CD4-positive, alpha-beta T cell treated with Interleukin-17A for 4 hours (primary cell): ENCODE data around the gene CPNE5.
A peak's percentile ranks its signal among the peaks of the same experiment; 100 is the strongest.
"Not testable (repeated sequence)": the region's sequence is repeated elsewhere in the genome, so short reads cannot be mapped to it uniquely, and the experiment has no call there.

Source experiments
- DNase-seq: peaks from one replicate; pipeline ENCODE4 v3.0.0-alpha.2; 2020; ENCODE audit warnings: mixed read lengths

The CPNE5 gene

DNA sequence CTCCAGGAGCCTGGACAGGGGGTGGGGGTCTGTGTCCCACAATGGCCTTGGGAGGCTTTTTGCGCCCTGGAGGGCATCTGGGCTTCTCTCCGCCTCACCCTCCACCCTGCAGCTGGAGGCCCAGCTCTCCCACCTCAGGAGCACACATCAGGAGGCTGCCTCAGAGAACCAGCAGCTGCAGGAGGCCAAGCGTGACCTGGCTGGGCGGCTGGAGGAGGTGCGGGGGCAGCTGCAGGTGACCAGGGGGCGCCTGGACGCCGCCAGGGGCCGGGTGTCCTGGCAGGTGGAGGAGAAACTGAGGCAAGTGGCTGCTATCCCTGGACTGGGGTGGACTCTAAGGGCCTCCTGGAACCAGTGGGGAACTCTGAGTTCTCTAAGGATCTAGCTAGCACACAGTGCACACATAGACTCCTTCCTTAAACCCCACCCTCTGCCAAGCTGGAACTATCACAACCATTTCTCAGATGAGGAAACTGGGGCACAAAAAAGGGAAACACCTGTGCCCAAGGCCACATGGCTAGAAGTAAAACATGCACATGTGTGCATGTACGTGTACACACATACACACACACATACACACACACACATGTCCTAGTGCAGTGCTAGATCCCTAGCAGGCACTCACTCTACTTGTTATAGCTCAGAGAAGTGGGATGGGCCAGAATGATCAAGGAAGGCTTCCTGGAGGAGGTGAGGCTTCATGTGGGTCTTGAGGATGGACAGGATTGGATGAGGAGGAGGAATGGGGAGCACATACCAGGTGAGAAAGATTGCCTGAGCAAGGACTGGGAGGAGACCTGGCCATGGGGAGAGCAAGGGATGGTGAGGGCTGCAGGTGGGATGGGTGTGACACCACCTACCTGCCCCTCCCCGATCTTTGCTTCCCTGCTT is 118.7 kb downstream of the CPNE5 start:
- no peak for DNase-seq

DNA sequence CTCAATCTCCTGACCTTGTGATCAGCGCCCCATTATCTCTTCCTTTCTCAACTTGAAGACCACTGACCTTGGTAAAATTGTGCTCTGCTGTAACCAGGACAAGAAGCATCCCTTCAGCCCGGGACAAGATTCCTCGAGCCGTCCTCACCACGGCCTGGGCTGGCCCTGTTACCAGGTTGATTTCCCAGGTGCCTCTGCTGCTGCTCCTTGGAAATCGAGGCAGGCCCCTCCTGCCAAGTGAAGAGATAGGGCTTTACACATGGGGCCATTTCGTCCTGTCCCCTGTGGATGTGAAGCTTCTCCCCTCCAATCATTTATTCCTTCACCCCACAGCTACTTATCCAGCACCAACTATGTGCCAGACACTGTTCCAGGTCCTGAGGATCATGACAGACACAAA is 120.1 kb downstream of the CPNE5 start:
- no peak for DNase-seq

DNA sequence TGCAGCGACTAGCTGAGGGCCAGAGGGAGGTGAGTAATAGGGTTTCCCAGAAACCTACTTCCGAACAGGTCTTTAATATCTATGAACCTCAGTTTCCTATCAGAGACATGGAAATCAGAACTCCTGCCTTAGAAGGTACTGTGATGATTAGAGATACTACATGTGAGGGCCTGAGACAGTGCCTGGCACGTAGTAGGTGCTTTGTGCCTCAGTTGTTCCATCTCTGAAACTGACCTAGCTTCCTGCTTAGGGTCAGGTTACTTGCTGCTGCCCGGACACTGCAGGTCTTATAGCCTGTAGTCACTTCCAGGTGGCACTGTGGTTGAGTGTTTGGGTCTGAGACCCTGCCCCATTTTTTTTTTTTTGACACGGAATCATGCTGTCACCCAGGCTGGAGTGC is 120.7 kb downstream of the CPNE5 start:
- no peak for DNase-seq

DNA sequence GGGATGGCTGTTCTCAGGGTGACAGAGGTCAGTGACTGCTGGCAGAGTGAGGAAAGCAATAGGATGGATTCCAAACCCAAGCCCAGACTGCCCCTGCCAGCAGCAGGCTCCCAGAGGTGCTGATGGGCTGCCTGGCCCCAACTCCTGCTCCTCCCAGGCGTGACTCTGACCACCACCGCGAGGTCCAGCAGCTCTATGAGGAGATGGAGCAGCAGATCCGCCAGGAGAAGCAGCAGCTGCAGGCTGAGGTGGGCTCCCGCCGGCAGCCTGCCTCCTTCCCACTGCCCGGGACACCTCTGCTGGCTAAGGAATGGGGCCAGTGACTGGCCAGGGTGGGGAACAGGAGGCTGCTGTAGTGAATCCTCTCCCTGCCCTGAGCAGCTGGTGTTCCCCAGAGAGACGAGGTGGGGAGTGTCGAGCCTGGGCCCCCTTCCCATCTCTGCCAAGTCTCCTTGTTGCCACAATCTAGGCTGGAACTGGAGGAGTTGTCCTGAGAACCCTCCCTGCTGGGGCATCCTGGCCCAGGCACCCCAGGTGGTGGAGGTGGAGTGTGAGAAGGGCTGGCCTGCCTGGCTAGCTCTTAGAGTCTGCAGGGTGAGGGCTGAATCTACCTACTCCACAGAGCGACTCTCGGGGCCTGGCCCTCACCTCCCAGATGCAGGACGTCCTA is 121.2 kb downstream of the CPNE5 start:
- DNase-seq: no peak

DNA sequence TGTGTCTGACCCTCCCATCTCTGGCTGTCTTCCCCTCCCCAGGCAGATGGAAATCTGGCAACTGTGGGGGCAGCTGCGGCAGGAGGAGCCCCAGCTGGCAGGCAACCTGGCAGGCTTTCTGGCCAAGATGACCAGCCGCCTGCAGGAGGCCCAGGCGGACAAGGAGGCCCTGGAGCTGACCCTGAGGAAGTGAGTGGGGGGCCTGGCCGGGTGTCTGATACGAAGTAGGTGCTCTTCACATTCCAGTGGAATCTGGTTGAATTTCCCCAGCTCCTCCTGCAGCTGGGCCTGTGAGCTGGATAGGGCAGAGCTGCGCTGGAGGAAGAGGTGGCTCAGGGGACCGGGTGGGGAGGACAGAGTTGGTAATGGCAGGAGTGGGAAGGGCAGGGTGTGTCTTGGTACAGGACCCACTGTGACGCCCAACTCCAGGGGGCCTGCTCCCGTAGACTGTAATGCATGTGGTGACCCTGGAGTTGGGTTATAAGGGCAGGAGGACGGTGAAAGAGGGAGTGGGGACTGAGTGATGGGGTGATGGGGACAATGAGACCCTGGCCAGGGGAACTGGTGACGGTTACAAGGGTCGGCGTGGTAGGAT is 121.9 kb downstream of the CPNE5 start:
- DNase-seq: no peak

DNA sequence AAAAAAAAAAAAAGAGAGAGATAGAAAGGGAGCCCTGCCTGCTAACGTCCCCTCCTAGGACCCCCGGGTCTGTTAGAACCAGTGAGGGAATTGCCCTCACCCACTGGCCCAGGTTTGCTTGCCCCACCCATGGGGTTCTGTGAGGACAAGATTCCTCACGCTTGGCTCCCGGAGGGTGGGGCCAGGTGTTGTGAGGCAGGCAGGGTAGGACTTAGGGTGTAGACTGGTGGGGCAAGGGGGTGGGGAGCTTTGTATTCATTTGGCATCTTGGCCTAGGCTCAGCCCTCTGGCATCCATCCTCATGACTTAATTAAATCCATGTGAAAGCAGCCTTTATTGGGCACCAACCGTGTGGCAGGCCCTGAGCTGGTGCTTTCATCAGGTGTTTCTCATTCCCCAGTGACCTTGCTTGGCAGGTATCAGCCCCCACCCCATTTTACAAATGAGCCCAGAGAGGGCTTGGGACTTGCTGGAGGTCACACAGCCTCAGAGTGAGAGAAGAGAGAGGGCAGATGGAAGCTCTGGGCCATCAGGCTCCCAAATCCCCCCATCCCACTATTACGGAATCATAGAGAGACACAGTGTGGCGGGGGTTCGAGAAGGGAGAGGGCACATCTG is 122.7 kb downstream of the CPNE5 start:
- no peak for DNase-seq

DNA sequence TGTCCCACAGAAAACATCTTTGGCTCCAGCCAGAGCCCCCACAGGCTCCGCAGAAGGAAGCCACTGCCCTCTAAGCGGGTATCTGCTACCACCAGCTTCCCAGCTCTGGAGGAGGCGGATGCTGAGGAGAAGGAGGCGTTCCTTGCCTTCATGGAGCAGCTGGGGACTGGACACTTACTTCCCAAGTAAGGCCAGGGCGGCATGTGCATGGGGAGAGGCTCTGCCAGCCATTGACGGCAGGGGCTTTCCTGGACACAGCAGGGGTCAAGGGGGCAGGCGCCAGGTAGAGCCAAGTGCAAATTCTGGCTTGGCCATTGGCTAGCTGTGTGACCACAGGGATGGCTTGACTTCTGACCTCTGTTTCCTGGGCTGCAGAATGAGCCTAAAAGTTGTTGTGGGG is 123.8 kb downstream of the CPNE5 start:
- DNase-seq: no peak

DNA sequence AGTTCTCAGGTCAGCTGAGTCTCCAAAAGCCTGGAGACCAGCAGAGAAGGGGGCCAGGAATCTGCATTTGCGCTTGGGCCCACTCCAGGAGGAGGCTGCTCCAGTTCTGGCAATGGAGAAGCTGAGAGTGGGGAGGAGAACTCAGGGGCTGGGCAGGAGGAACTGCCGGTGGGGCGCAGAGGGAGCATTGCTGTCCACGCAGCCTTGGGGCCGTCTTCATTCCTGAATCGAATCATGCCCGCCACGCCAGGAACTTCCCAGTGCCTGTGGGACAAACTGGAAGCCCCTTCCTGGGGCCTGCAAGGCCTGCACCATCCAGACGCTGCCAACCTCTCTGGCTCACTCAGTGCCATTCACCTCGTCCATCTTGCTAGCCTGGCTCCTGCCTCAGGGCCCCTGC is 124.7 kb downstream of the CPNE5 start:
- DNase-seq: no peak

DNA sequence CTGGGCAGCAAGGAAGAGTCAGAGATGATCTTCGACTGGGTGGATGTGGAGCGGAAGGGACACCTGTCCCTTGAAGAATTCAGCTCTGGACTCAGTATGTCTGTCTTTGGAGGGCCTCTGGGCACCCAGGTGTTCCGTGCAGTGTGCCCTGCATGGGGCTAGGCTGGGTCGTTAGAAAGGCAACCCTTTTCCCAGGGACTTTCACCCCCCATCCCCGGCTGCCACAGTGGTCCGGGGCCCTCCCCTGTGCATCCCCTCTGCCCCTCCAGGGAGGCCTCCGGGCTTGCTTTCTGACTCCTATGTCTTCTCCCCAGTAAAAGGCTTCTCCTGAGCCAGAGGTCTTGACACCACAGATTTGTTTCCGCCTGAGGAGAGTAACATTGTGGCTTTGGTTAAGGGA is 125.4 kb downstream of the CPNE5 start:
- DNase-seq: no peak

DNA sequence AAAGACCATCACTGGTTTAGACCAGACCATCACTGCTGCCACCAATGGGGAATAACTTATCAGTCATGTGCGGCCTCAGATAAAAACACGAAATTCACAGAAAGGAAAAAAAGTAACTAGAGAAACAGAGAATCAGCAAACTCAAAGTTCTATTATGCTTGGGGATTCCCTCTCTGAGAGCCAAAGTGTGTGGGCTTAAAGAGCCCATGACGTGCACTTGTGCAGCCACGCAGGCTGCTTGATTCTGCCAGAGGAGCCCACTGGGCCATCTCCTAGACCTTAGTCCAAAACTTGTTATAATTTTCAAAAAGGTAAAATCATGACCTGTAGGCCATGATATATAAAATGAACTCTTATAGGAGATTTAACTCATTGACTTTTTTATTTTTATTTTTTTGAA is 126.4 kb downstream of the CPNE5 start:
- DNase-seq: no peak

DNA sequence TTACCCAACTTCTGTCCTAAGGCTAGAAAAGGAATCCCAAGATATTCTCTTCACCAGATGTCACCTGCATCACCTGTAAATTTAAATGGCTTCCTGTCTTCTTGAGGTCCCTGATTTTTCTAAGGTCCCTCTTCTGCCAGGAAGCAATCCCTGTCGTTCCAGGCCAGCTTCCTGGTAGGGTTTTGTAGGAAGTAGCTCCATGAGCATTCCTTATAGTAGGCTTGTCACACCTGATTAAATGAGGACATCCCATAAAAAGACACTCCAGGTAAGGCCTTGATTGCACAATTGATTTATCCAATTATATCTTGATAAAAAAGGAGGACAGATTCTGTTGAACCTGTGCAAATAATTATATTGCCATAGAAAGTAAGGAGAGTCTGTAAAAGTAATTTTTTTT is 132.9 kb downstream of the CPNE5 start:
- DNase-seq: no peak

DNA sequence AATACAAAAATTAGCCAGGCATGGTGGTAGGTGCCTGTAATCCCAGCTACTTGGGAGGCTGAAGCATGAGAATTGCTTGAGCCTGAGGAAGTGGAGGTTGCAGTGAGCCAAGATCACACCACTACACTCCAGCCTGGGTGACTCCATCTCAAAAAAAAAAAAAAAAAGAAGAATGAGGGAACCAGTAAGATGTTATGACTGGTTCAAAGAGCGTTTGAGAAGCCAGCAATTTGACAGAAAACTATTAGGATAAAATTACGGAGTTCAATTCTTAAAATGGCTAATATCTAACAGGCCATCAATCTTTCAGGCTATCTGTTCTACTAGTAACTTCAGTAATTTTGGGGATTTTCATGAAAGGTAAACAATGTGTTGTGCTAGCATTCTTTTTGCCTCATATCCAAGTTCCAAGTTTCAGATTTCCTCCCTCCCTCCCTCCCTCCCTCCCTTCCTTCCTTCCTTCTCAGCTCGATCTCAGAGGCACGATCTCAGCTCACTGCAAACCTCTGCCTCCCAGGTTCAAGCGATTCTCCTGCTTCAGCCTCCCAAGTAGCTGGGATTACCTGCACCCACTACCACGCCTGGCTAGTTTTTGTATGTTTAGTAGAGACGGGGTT is 134.2 kb downstream of the CPNE5 start:
- DNase-seq: not testable (repeated sequence)

DNA sequence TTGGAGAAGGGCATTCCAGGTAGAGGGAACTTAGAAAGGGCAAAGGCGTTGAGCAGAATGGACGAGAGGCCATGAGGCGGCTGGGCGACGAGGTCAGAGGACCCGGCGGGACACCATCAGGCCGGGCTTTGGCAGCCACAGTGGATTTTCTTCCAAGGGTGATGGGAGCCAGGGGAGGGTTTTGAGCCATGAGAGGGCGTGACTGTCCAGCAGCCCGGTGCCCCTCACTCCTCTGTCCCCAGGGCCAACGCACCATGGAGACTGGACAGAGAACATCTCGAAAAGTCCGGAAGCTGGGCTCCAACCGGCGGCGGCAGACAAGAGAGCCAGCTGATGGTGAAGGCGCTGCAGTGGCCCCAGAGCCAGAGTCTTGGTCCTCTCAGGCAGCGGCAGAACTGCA is 135.3 kb downstream of the CPNE5 start:
- DNase-seq: no peak

DNA sequence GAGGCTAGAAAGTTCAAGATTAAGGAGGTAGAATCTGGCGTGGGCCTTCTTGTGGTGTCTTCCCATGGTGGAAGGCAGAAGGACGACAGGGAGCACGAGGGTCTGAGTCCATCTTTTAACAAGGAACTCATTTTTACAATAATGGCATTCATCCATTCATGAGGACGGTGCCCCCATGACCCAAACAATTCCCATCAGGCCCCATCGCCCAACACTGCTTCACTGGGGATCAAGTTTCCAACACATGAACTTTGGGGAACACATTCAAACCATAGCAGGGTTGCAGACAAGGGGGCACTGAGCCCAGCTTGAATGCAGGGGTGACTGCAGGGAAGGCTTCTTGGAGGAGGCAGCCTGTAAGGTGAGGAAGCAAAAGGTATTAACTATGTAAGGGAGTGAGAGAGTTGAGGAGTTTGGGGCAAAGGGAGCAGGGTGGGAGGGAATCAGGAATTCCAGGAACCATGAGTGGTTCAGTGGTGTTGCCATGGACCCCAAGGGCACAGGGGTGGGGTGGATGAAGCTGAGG is 136.1 kb downstream of the CPNE5 start:
- no peak for DNase-seq

DNA sequence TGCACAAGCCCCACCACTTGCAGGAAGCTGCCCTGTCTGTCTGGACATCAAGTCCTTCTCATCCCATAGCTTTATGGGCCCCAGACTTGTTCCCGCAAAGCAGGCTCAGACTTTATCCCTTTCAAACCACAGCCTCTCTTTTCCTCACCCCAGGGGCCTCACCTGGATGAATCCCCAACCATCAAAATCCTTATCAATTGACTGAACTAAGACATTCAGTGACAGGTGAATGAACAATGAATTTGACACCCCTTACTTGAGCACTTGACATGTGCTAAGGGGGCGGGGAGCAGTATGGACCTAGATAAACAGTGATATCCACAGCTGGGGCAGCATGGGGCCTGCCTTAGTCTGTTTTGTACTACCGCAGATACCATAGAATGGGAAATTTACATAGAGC is 136.6 kb downstream of the CPNE5 start:
- no peak for DNase-seq

DNA sequence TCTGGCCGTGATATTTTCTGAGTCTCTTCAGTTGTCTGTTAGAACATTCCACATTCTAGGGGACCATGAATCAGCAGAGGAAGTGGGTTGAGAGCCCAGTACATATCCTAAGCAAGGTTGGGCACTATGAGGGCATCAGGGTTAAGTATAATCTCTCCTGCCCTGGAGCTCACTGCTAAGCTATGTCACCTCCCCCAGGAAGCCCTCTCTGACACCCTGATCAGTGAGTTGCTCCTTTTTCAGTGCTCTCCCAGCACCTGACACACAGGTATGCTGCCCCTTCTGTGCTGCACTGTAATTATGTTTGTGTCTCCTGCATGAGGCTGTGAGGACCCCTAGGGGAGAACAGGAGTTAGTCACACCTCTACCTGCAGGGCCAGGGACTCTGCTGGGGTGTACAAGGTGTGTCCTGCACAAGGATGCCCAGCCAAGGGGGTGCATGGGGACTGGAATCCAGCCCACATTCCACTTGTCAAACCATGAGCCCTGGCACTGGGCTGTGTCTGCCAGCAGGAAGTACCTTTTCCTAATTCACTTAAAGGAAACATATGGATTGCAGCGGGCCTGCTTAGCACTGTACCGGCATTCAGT is 137.7 kb downstream of the CPNE5 start:
- DNase-seq: peak; percentile 20

DNA sequence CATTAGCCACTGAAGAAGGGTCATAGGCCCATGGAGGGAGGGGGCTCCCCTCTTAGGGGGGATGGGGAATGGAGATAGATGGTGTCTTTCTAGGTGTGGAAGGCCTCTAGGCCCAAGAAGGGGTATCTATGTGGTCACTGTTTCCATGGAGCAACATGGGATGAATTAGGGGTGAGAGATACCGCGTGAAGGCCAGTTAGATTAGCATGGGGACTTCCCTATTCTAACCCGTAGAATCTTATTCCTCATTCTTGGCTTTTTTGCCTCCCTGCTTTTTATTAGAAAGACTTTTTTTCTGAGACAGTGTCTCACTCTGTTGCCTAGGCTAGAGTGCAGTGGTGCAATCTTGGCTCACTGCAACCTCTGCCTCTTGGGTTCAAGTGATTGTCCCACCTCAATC is 138.4 kb downstream of the CPNE5 start:
- no peak for DNase-seq

DNA sequence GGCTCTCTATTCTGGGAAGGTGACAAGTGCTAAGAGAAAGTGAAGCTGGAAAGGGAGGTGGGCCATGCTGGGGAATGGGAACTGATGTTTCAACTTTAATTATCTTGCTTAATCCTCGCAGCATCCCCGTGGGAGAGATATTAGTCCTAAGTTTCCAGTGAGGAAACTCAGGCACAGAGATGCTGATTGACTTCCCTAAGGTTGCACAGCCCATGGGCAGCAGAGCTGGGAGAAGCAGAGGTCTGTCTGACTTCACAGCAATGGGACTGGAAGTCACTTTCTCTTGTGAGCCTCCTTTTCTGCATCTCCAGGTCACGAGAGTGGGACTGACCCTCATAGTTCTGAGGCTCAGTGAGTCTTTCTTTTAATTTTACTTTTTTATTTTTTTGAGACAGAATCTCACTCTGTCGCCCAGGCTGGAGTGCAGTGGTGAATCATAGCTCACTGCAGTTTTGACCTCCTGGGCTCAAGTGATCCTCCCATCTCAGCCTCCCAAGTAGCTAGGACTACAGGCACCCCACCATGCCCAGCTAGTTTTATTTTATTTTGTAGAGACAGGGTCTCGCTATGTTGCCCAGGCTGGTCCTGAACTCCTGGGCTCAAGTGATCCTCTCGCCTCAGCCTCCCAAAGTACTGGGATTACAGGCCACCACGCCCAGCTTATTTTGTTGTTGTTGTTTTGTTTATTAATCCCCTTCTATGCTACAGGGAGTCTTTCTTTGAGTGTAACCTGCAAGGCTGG is 139.0 kb downstream of the CPNE5 start:
- DNase-seq: no peak

DNA sequence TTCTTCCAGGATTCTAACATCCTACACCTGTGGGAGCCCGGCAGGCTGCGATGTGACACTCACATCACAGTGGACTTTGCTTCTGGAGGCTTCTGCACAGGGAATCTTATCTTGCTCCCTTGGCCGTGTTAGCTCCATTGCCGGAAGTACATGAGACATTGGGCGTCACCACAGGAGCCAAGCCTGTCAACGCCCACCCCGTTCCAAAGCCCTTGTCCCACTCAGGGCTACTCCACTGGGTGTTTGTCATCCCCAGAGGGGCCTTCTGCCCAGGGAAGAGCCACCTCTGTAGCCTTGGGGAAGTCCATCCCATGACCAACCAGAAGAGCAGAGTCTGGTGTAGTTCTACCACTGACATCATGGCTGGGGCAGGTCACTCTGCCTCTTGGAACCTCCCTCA is 139.9 kb downstream of the CPNE5 start:
- no peak for DNase-seq

DNA sequence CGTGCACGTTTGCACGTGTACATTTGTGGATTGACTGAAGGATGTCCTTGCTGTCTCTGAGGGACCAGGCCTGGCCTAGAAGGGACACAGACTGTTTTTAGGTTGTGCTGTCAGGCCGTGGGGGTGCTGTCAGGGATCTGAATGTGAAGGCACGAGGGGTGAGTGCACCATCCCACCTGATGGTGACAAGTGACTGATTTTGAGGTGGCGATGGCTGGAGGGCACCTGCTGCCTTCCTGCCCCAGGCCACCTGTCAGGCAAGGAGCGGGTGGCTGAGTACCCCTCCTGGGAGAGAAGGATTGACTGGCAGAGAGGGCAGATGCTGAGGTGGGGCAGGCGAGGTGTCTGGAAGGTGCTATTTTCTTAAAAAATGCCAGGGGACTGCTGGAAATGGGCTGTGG is 140.4 kb downstream of the CPNE5 start:
- DNase-seq: no peak

DNA sequence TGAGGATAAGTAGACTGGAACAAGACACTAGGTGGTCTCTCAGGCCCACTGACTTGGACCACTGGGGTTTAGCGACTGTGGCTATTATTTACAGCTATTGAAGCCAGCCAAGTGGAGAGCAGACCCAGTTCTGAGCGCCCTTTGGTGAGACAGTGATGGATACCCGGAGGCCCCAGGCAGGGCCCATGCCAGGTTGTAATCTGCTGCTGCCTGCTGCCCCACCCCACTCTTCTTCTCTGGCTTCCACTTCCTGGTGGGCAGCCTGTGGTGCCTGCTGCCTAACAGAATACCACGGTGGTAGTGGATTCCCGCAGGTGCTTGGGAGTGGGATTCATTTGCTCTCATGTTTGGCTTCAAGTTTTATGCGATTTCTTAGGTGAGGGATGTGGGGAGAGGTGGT is 141.0 kb downstream of the CPNE5 start:
- no peak for DNase-seq

DNA sequence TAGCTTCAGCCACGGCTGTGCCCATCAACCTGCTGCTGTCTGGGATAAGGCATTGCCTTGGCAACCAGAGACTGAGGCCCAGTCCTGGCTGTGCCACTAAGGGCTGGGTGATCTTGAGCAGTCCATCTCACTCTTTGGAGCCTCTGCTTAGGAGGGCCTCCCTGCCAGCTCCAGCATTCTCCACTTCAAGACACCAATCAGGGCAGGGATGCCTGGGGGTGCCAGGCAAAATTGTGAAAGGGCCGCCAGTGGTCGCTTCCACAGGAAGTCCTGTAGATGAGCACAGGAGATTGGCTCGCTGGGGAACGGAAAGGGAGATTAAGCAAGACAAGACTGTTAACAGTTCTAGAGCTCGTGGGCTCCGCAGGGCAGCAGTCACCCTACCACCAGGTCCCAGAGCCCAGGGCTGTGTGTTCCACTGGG is 141.8 kb downstream of the CPNE5 start, which contains the start of gene RAB44:
TSS of gene RAB44 (plus strand) at position 346 of the 423 bp plus-strand sequence. CDS start 6,410 bp downstream, outside the sequence.
- no peak for DNase-seq
